HL-60 (cell line): ENCODE measurements around the gene ZNF423.

Experiments
- DNase-seq, 2 experiments: peaks; one replicate each; pipeline ENCODE4 v3.0.0-alpha.2; 2010 to 2020; ENCODE audit warnings: low read depth in 1 of 2, low spot score in 1 of 2
- H3K27ac ChIP-seq: fragments of 250-450 bp; sonication (Bioruptor Pico); replicated peaks from 2 replicates; pipeline ENCODE4 v1.5.1; 2020; ENCODE audit warnings: mild to moderate bottlenecking, moderate library complexity
- H3K27me3 ChIP-seq: fragments of 250-450 bp; sonication (Bioruptor Pico); 2 replicates; pipeline ENCODE4 v1.5.1; 2021; ENCODE audit warnings: mild to moderate bottlenecking, moderate library complexity; ENCODE audit not compliant: insufficient read depth, poor library complexity, severe bottlenecking
- H3K4me3 ChIP-seq: replicated peaks from 2 replicates; pipeline ENCODE4 v1.5.1; 2011; ENCODE audit warnings: mild to moderate bottlenecking, control low read depth, low read length; ENCODE audit not compliant: insufficient read depth
- CTCF ChIP-seq: IDR thresholded peaks from one replicate; pipeline ENCODE4 v1.5.1; 2011; ENCODE audit warnings: low read length, control low read depth, inconsistent platforms; ENCODE audit not compliant: insufficient read depth
- GABPA ChIP-seq: IDR thresholded peaks from 2 replicates; pipeline ENCODE4 v1.6.1; 2012; ENCODE audit warnings: low read depth
- POLR2AphosphoS5 ChIP-seq: IDR thresholded peaks from 2 replicates; pipeline ENCODE4 v1.6.1; 2012; ENCODE audit warnings: low read depth
- REST ChIP-seq: IDR thresholded peaks from 2 replicates; pipeline ENCODE4 v1.6.1; 2012; ENCODE audit warnings: low read depth; ENCODE audit not compliant: insufficient replicate concordance
- SPI1 ChIP-seq: IDR thresholded peaks from 2 replicates; pipeline ENCODE4 v1.6.1; 2012; ENCODE audit warnings: low read depth, mild to moderate bottlenecking, borderline replicate concordance

The ZNF423 gene

DNA sequence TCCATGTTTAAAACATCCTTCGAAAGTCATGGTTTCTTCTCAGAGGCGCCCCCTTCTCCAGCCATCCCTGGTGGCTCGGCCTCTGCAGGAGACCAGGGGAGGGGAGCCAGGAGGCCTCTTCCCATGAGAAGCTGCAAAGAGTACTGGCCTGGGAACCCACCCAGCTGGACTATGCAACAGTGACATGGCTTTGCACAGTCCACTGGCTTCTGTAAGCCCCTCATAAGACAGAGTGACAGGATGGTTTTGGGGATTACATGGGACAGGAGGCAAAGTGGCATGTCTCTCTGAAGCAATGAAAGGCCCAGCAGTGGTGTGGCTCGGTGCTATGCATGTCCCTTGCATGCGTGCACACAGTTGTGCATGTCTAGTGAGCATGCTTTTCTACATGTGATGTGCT is 382.8 kb downstream of the ZNF423 start:
- Histone ChIP-seq H3K4me3 (no peak overlapping the region), H3K27me3 (no peaks in the 10 kb centered on the region), H3K27ac (no peak overlapping the region)
- DNase-seq, result no peak
- no peak for TF ChIP-seq REST
- no peak for TF ChIP-seq POLR2AphosphoS5
- TF ChIP-seq CTCF, result no peak
- no peak for TF ChIP-seq GABPA
- no peak for TF ChIP-seq SPI1

DNA sequence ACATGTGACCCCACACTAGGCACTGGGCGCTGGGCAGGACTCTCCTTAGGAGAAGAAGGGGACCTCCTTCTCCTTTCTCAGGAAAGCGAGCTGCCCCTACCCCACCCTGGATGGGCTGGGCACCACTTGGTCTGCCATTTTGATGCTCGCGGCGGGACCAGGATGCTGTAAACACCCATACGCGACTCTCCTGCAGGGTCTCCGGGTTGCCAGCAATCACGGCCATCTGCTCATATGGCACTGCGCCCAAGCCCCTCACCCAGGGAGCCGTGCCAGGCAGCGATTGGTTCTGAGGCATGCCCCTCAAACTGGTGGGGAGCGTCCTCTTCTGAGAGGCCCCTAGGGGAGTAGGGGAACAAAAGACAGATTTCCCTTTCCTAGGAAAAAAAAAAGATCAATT is 383.3 kb downstream of the ZNF423 start:
- Histone ChIP-seq H3K4me3 (no peak overlapping the region), H3K27ac (no peak overlapping the region), H3K27me3 (no peaks in the 10 kb centered on the region)
- TF ChIP-seq REST (no peak), POLR2AphosphoS5 (no peak)
- no peak for DNase-seq

- no peak overlapping the region for H3K4me3 ChIP-seq
- no peak for DNase-seq
- TF ChIP-seq CTCF (no peak), GABPA (no peak), REST (no peak), SPI1 (no peak), POLR2AphosphoS5 (no peak)
These were observed 384.7 kb downstream of the ZNF423 start for GRCh38 chr16:49471038-49471727.

More at GRCh38 chr16:49471038-49471727, 384.7 kb downstream of the ZNF423 start:
- Histone ChIP-seq H3K27me3 (no peaks in the 10 kb centered on the region), H3K27ac (no peak overlapping the region)
